SJCRH30 (cell line): ENCODE measurements around the gene VGF. TPM values are rescaled to one million over a fixed set of nuclear protein-coding genes. Genes with fewer than 3 reads are reported as not detected.
A peak's percentile ranks its signal among the peaks of the same experiment; 100 is the strongest.
"Not testable (repeated sequence)": the region's sequence is repeated elsewhere in the genome, so short reads cannot be mapped to it uniquely, and the experiment has no call there.

ENCODE experiments used
- DNase-seq, 2 experiments: peaks; one replicate each; pipeline ENCODE4 v3.0.0-alpha.2; 2015 to 2020
- H3K27ac ChIP-seq: fragments of 250-450 bp; sonication (Bioruptor Pico); 2 replicates; pipeline ENCODE4 v1.5.1; 2020; ENCODE audit warnings: mild to moderate bottlenecking, moderate library complexity
- H3K27me3 ChIP-seq: fragments of 250-450 bp; sonication (Bioruptor Pico); 2 replicates; pipeline ENCODE4 v1.5.1; 2020; ENCODE audit warnings: mild to moderate bottlenecking, moderate library complexity
- H3K36me3 ChIP-seq: fragments of 250-450 bp; sonication (Bioruptor Pico); 2 replicates; pipeline ENCODE4 v1.5.1; 2020; ENCODE audit warnings: mild to moderate bottlenecking, moderate library complexity
- H3K4me1 ChIP-seq: fragments of 250-450 bp; sonication (Bioruptor Pico); 2 replicates; pipeline ENCODE4 v1.5.1; 2020; ENCODE audit warnings: mild to moderate bottlenecking, moderate library complexity
- H3K4me3 ChIP-seq: fragments of 250-450 bp; sonication (Bioruptor Pico); 2 replicates; pipeline ENCODE4 v1.5.1; 2020; ENCODE audit warnings: mild to moderate bottlenecking, moderate library complexity
- H3K9me3 ChIP-seq: fragments of 250-450 bp; sonication (Bioruptor Pico); replicated peaks from 2 replicates; pipeline ENCODE4 v1.5.1; 2020; ENCODE audit warnings: mild to moderate bottlenecking, moderate library complexity
- total RNA-seq: library from RNA; depleted of rRNA; stranded (reverse); fragments of >200 nt; shearing (Covaris generic); gene quantifications from 2 replicates; pipeline ENCODE4 v1.2.3, GENCODE V29; 2014

VGF gene
- total RNA-seq, 1 experiment from 2014 or later, result 0.10 TPM

- no peak overlapping the region for H3K27ac ChIP-seq
- no peak for DNase-seq
- no peaks in the 10 kb centered on the region for H3K4me1 ChIP-seq
- no peak overlapping the region for H3K4me3 ChIP-seq
- no peaks in the 10 kb centered on the region for H3K9me3 ChIP-seq
- H3K27me3 ChIP-seq, result peaks cover 13% of the 10 kb centered on the region; the same call in 1 of the 2 replicates
- no peaks in the 10 kb centered on the region for H3K36me3 ChIP-seq
Measured at GRCh38 chr7:101200504-101200861, 35.1 kb upstream of the VGF start.

GRCh38 chr7:101199522-101199921, 34.2 kb upstream of the VGF start:
- H3K4me1 ChIP-seq, H3K36me3 ChIP-seq, H3K27ac ChIP-seq, H3K4me3 ChIP-seq, DNase-seq, H3K9me3 ChIP-seq: not testable (repeated sequence)
- H3K27me3 ChIP-seq, result peaks cover 13% of the 10 kb centered on the region; the same call in 1 of the 2 replicates

GRCh38 chr7:101198476-101198875, 33.1 kb upstream of the VGF start:
- no peaks in the 10 kb centered on the region for H3K4me1 ChIP-seq
- DNase-seq, result no peak
- peaks cover 13% of the 10 kb centered on the region; the same call in 1 of the 2 replicates for H3K27me3 ChIP-seq
- no peaks in the 10 kb centered on the region for H3K9me3 ChIP-seq
- H3K27ac ChIP-seq, result no peak overlapping the region
- no peak overlapping the region for H3K4me3 ChIP-seq
- no peaks in the 10 kb centered on the region for H3K36me3 ChIP-seq

GRCh38 chr7:101197991-101198390, 32.6 kb upstream of the VGF start:
- DNase-seq, result no peak
- Histone ChIP-seq H3K4me3 (no peak overlapping the region), H3K27me3 (peaks cover 13% of the 10 kb centered on the region; the same call in 1 of the 2 replicates), H3K9me3 (no peaks in the 10 kb centered on the region), H3K27ac (no peak overlapping the region), H3K4me1 (no peaks in the 10 kb centered on the region), H3K36me3 (no peaks in the 10 kb centered on the region)

- Histone ChIP-seq H3K4me1 (no peaks in the 10 kb centered on the region), H3K36me3 (no peaks in the 10 kb centered on the region), H3K27me3 (peaks cover 7% of the 10 kb centered on the region; the same call in 1 of the 2 replicates), H3K9me3 (no peaks in the 10 kb centered on the region), H3K27ac (no peak overlapping the region), H3K4me3 (no peak overlapping the region)
- DNase-seq, result no peak
Measured at GRCh38 chr7:101195884-101196283, 30.5 kb upstream of the VGF start.

- no peak overlapping the region for H3K27ac ChIP-seq
- H3K4me1 ChIP-seq, result no peaks in the 10 kb centered on the region
- no peaks in the 10 kb centered on the region for H3K9me3 ChIP-seq
- H3K27me3 ChIP-seq, result peaks cover 9% of the 10 kb centered on the region
- DNase-seq, result no peak
- no peak overlapping the region for H3K4me3 ChIP-seq
- no peaks in the 10 kb centered on the region for H3K36me3 ChIP-seq
Measured at GRCh38 chr7:101189109-101189508, 23.7 kb upstream of the VGF start.

- Histone ChIP-seq H3K27ac (no peak overlapping the region), H3K4me3 (no peak overlapping the region), H3K36me3 (no peaks in the 10 kb centered on the region), H3K4me1 (no peaks in the 10 kb centered on the region), H3K9me3 (no peaks in the 10 kb centered on the region), H3K27me3 (peaks cover 9% of the 10 kb centered on the region)
- no peak for DNase-seq
Measured at GRCh38 chr7:101186844-101187428, 21.6 kb upstream of the VGF start.

GRCh38 chr7:101186194-101186593, 20.8 kb upstream of the VGF start:
- no peaks in the 10 kb centered on the region for H3K9me3 ChIP-seq
- no peak overlapping the region for H3K4me3 ChIP-seq
- H3K36me3 ChIP-seq, result no peaks in the 10 kb centered on the region
- no peak for DNase-seq
- no peak overlapping the region for H3K27ac ChIP-seq
- peaks cover 7% of the 10 kb centered on the region for H3K27me3 ChIP-seq
- no peaks in the 10 kb centered on the region for H3K4me1 ChIP-seq

- Histone ChIP-seq H3K27me3 (peaks cover 4% of the 10 kb centered on the region), H3K9me3 (no peaks in the 10 kb centered on the region), H3K4me1 (no peaks in the 10 kb centered on the region), H3K4me3 (no peak overlapping the region), H3K36me3 (no peaks in the 10 kb centered on the region), H3K27ac (no peak overlapping the region)
- no peak for DNase-seq
Measured at GRCh38 chr7:101185258-101185839, 20.0 kb upstream of the VGF start.

- H3K27me3 ChIP-seq, result peaks cover 18% of the 10 kb centered on the region; the same call in 1 of the 2 replicates
- H3K27ac ChIP-seq, result no peak within 1 kb of the TSS
- no peak for DNase-seq
- H3K4me3 ChIP-seq, result no peak within 1 kb of the TSS
- no peaks in the 10 kb centered on the region for H3K9me3 ChIP-seq
- no peaks in the 10 kb centered on the region for H3K4me1 ChIP-seq
- no peaks in the 10 kb centered on the region for H3K36me3 ChIP-seq
Measured at GRCh38 chr7:101180130-101180755, 14.9 kb upstream of the VGF start, which contains the start of gene NAT16. Gene NAT16, minus strand, starts transcription at chr7:101180293. Its CDS starts 5,486 bp downstream, at chr7:101174807.

- H3K27ac ChIP-seq, result no peak overlapping the region
Measured at GRCh38 chr7:101179713-101180112, 14.3 kb upstream of the VGF start.

GRCh38 chr7:101179117-101179516, 13.7 kb upstream of the VGF start:
- Histone ChIP-seq H3K4me3 (no peak overlapping the region), H3K4me1 (no peaks in the 10 kb centered on the region), H3K9me3 (no peaks in the 10 kb centered on the region), H3K27ac (no peak overlapping the region), H3K36me3 (no peaks in the 10 kb centered on the region), H3K27me3 (peaks cover 24% of the 10 kb centered on the region; the same call in 1 of the 2 replicates)
- DNase-seq, result peak; percentile 35 to 56

More at GRCh38 chr7:101179713-101180112, 14.3 kb upstream of the VGF start:
- no peaks in the 10 kb centered on the region for H3K36me3 ChIP-seq
- no peaks in the 10 kb centered on the region for H3K9me3 ChIP-seq
- peaks cover 18% of the 10 kb centered on the region; the same call in 1 of the 2 replicates for H3K27me3 ChIP-seq
- no peak overlapping the region for H3K4me3 ChIP-seq
- no peaks in the 10 kb centered on the region for H3K4me1 ChIP-seq
- DNase-seq, result no peak

- Histone ChIP-seq H3K4me1 (no peaks in the 10 kb centered on the region), H3K27ac (no peak overlapping the region), H3K4me3 (no peak overlapping the region), H3K9me3 (no peaks in the 10 kb centered on the region), H3K36me3 (no peaks in the 10 kb centered on the region), H3K27me3 (peaks cover 38% of the 10 kb centered on the region)
- DNase-seq, result no peak
Measured at GRCh38 chr7:101177644-101178043, 12.3 kb upstream of the VGF start.

GRCh38 chr7:101175664-101176063, 10.3 kb upstream of the VGF start:
- Histone ChIP-seq H3K4me1 (no peaks in the 10 kb centered on the region), H3K27ac (no peak overlapping the region), H3K27me3 (peaks cover 47% of the 10 kb centered on the region), H3K4me3 (no peak overlapping the region), H3K36me3 (no peaks in the 10 kb centered on the region), H3K9me3 (no peaks in the 10 kb centered on the region)
- no peak for DNase-seq

- Histone ChIP-seq H3K27ac (no peak overlapping the region), H3K27me3 (peaks cover 57% of the 10 kb centered on the region), H3K9me3 (no peaks in the 10 kb centered on the region), H3K4me1 (no peaks in the 10 kb centered on the region), H3K36me3 (no peaks in the 10 kb centered on the region), H3K4me3 (no peak overlapping the region)
- DNase-seq, result no peak
Measured at GRCh38 chr7:101174322-101174854, 9.0 kb upstream of the VGF start.
